ENCODE results near the gene HK1.

HK1 gene

DNA sequence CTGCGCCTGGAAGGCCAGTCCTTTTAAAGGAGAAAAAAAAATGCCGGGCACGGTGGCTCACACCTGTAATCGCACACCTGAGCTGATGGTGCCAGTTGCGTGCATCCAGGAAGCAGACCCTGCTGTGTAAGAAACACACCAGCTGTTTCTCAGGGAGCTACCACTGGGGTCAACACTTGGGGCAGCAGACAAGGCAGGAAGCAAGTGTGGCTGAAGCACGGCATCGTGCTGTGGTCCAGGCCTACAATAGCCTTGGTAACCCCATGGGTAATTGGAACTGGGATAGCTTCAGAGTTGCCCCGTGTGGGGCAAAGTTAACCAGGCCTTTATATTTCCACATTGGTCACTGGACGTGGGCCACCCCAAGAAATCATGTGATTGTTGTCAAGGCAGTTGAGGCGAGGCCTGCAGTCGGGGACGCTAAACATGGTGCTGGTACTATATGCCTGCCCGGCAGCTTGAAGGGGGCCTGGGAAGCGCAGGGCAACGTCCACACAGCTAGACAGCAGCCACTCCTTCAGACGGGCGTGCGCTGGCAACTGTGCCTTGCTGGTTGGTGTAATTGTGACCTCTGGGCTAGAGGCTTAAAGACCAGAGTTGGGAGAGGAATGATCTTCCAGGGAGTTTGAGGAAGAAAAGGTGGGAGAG, 140.9 kb downstream of the HK1 start:
- TF ChIP-seq CTCF (IDR thresholded peaks at IDR 0.05; ENCODE audit: low read depth, low read length), result no peak
- Histone ChIP-seq H3K9me3 (ENCODE audit: severe bottlenecking) (no peaks in the 10 kb centered on the region), H3K36me3 (no peaks in the 10 kb centered on the region), H3K27ac (no peak overlapping the region), H3K27me3 (ENCODE audit: insufficient read depth, low read depth, severe bottlenecking) (no peaks in the 10 kb centered on the region), H3K4me3 (ENCODE audit: low read depth, low read length) (no peak overlapping the region)
- DNase-seq, result no peak

DNA sequence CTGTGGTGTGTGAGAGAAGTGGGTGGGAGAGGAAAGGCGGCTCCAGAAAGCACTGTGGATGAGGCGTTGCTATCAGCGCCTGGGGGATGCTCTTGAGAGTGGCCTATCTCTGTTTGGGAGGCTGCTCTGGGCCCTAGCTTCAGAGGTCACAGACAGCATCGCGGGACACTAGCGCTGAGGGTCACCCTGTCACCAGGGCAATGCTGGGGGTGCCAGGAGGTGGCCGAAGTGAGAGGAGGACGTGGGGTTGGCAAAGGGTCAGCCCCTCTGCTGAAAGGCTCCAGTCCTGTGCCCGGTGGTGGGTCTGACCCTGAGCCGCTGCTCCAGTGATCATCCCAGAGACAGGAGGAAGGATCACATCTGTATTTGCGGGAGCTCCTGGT, 141.4 kb downstream of the HK1 start:
- H3K36me3 ChIP-seq, result no peaks in the 10 kb centered on the region
- H3K27ac ChIP-seq, result no peak overlapping the region
- no peak for TF ChIP-seq CTCF (IDR thresholded peaks at IDR 0.05; ENCODE audit: low read depth, low read length)
- DNase-seq, result no peak
- no peak overlapping the region for H3K4me3 ChIP-seq (ENCODE audit: low read depth, low read length)
- H3K9me3 ChIP-seq (ENCODE audit: severe bottlenecking), result no peaks in the 10 kb centered on the region
- H3K27me3 ChIP-seq (ENCODE audit: insufficient read depth, low read depth, severe bottlenecking), result no peaks in the 10 kb centered on the region

DNA sequence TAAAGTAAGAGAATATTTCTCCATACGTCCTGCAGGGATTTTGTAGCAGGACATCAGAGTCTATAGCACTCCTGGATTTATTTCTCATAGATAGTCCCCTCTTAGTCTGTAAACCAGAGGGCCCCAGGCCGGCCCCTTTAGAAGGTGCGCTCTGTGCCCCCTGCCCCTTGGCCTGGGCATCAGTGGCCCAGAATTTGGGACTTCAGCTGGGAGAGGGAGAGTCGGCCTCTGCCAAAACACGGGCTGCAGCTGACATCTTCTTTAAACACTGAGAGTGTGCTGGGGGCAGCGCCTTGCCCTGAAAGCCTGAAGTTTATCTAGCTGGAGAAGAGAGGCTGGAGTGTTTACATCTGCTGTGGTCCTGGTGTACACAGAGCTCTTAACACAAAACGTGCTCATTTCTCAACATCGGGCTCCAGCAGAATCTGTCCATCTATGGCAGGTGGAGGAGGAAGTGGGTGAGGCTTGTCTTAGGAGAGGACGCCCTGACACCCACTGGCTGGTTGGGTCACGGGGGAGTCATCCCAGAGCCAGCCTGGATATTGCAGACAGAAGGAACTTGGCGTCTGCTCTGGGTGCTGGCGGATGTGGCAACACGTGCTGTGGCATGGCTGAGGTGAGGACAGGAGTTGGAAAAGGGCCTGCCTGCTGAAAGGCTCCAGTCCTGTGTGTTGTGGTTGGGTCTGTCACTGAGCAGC, 143.5 kb downstream of the HK1 start:
- Histone ChIP-seq H3K4me3 (ENCODE audit: low read depth, low read length) (no peak overlapping the region), H3K9me3 (ENCODE audit: severe bottlenecking) (no peaks in the 10 kb centered on the region), H3K27ac (no peak overlapping the region), H3K27me3 (ENCODE audit: insufficient read depth, low read depth, severe bottlenecking) (no peaks in the 10 kb centered on the region), H3K36me3 (no peaks in the 10 kb centered on the region)
- TF ChIP-seq CTCF (IDR thresholded peaks at IDR 0.05; ENCODE audit: low read depth, low read length), result no peak
- no peak for DNase-seq

DNA sequence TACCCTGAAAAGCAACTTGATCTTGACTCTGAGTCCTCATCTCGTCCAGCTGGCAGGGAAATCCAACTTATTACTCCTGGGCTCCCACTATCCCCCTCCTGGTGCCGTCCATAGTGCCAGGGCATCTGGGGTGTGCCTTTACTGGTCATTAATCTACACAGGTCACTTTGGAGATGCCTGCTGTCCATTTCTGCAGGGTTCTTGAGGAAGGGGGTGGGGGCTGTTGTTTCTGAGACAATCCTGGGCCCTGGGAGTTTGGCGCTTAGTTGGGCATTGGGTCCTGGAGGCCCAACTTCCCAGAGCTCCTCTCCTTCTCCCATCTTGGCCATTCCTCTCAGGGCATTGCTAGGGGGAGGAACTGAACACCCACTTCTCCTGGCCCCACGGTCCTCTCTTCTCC, 144.4 kb downstream of the HK1 start:
- no peak overlapping the region for H3K4me3 ChIP-seq (ENCODE audit: low read depth, low read length)
- no peak overlapping the region for H3K27ac ChIP-seq
- H3K36me3 ChIP-seq, result no peaks in the 10 kb centered on the region
- no peak for TF ChIP-seq CTCF (IDR thresholded peaks at IDR 0.05; ENCODE audit: low read depth, low read length)
- DNase-seq, result no peak
- H3K27me3 ChIP-seq (ENCODE audit: insufficient read depth, low read depth, severe bottlenecking), result no peaks in the 10 kb centered on the region
- no peaks in the 10 kb centered on the region for H3K9me3 ChIP-seq (ENCODE audit: severe bottlenecking)

DNA sequence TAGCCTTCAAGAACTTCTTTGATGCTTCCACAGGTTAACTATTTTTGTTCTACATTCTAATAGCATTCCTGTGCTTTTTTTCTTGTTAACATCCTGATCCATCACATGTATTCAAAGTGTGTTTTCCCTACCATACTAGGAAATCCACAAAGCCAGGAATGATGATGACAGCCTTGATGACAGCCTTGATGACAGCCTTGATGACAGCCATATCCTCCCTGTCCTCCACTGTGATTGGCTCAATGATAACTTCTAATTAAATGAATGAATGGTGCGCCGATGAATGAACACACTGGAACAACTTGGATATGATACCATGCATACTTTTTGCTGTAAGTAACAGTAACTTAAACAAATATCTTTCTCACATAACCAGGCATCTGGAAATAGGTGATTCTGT, 146.7 kb downstream of the HK1 start:
- no peak for TF ChIP-seq CTCF (IDR thresholded peaks at IDR 0.05; ENCODE audit: low read depth, low read length)
- Histone ChIP-seq H3K4me3 (ENCODE audit: low read depth, low read length) (no peak overlapping the region), H3K9me3 (ENCODE audit: severe bottlenecking) (no peaks in the 10 kb centered on the region)

More for the DNA sequence above, 146.7 kb downstream of the HK1 start:
- no peaks in the 10 kb centered on the region for H3K27me3 ChIP-seq (ENCODE audit: insufficient read depth, low read depth, severe bottlenecking)
- no peak overlapping the region for H3K27ac ChIP-seq
- no peaks in the 10 kb centered on the region for H3K36me3 ChIP-seq
- no peak for DNase-seq
